LoVo (cell line): ENCODE data around the gene CCDC47.

Experiments used
- DNase-seq: peaks from one replicate; pipeline ENCODE4 v3.0.0-alpha.2; 2016; ENCODE audit warnings: low spot score

Gene CCDC47

DNA sequence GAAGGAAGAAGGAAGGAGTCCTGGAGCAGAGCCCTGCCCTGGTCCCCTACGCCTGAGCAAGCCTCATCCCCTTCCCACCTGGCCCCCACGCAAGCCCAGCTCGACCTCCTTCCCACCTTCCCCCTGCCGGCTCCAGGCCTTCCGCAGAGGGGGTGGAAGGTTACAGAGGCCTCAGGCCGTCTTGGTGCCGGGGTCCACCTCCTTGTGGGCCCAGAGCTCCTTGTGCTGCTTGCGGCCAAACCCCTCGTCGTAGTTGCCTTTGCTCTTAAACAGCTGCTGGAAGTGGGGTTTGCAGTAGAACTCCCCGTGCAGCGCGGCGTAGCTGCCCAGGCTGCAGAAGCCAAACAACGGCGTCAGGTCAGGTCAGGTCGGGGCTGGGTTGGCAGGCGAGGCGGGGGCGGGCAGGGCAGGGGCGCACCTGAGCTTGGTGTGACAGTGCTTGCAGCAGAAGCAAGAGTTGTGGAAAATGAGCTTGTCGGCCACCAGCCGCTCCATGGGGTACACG lies 75.0 kb downstream of the CCDC47 start:
- no peak for DNase-seq

- peak; percentile 22 for DNase-seq
These were observed 75.8 kb downstream of the CCDC47 start for GRCh38 chr17:63697341-63698286.

DNA sequence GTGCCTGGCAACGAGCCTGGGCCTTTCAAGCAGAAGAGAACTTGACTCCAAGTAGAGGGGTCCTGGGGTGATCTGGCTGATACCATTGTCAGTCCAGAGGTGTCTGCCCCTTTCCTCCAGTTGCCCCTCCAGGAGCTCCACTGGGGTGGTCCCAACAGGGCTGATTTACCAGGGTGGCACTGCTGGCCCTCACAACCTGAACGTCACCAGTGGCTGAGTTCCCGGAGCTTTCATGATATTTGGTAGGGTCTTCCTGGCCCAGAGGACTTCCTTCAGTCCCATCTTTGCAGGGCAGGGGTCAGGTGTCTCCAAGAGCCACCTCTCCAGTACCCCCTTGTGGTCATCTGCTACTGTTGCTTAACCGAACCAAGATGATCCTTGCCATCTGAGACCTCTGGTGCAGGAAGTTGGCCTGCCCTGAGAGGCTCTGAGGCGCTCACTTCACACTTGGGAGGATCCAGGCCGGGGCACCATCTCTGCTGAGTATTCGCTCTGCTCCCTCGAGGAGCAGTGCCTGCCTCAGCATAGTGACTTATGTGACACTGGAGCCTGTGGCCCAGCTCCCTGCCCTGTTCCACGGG lies 76.9 kb downstream of the CCDC47 start:
- DNase-seq = no peak

DNA sequence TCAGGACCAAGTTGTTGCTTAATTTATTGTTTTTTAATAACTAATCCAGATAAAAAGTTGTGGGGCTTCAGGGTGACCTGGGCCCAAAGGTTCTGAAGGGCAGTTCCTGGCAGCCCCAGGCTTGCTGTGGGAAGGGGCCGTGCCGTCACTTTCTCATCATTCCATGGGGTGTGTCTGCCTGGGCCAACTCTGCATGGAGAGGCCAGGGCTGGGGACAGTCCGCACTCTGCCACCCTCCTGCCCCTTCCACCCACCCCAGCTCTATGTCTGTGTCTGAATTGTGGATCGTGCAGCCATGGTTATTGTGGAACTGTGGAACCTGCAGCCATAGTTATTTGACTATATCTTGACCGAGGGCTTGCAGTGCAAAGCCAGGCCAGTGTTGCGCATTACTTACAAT lies 77.5 kb downstream of the CCDC47 start:
- no peak for DNase-seq
